Naive B cell (primary cell): Measurements from ENCODE around the gene BCL11B. TPM values are rescaled to one million over a fixed set of nuclear protein-coding genes. Genes with fewer than 3 reads are reported as not detected.
A peak's percentile ranks its signal among the peaks of the same experiment; 100 is the strongest.

Experiments used
- ATAC-seq, 2 donors: fragments of 150-1000 bp; cut with Tn5 transposase; 2 replicates each; pipeline ENCODE4 v1.10.0; 2021; ENCODE audit warnings: low read depth in 2 of 2, mild to moderate bottlenecking in 2 of 2, moderate library complexity in 2 of 2
- DNase-seq: peaks from one replicate; pipeline ENCODE4 v3.0.0; 2022
- H3K27ac Mint-ChIP-seq, 6 donors: one replicate each; pipeline ENCODE4 v1.8.0; 2020 to 2022; ENCODE audit warnings: mild to moderate bottlenecking in 6 of 6, mixed read lengths in 6 of 6, moderate library complexity in 5 of 6, inconsistent platforms in 2 of 6
- H3K27me3 Mint-ChIP-seq, 3 donors: one replicate each; pipeline ENCODE4 v1.8.0; 2021 to 2022; ENCODE audit warnings: mixed read lengths in 3 of 3, mild to moderate bottlenecking in 1 of 3
- H3K36me3 Mint-ChIP-seq, 2 donors: one replicate each; pipeline ENCODE4 v1.8.0; 2020 to 2022; ENCODE audit warnings: mixed read lengths in 2 of 2, inconsistent platforms in 1 of 2, mild to moderate bottlenecking in 1 of 2
- H3K4me1 Mint-ChIP-seq, 3 donors: one replicate each; pipeline ENCODE4 v1.8.0; 2020 to 2022; ENCODE audit warnings: mixed read lengths in 3 of 3, inconsistent platforms in 1 of 3, mild to moderate bottlenecking in 1 of 3, moderate library complexity in 1 of 3
- H3K4me3 Mint-ChIP-seq, 8 donors: one replicate each; pipeline ENCODE4 v1.8.0; 2020 to 2022; ENCODE audit warnings: mild to moderate bottlenecking in 8 of 8, mixed read lengths in 8 of 8, moderate library complexity in 8 of 8, inconsistent platforms in 2 of 8
- H3K9me3 Mint-ChIP-seq, 7 donors: one replicate each; pipeline ENCODE4 v1.8.0; 2020 to 2022; ENCODE audit warnings: mixed read lengths in 7 of 7, mild to moderate bottlenecking in 5 of 7, inconsistent platforms in 2 of 7, moderate library complexity in 1 of 7
- polyA plus RNA-seq, 6 donors: library from polyadenylated mRNA; unstranded; fragments of 300-500 nt; fragmentation: Illumina TruSeq; gene quantifications; one replicate each; pipeline ENCODE4 v1.2.3, GENCODE V29; 2021; ENCODE audit warnings: low read depth in 6 of 6

Gene BCL11B
- polyA plus RNA-seq, 6 donors from 2014 or later = 0.03 to 0.05 TPM; not detected in 4

GRCh38 chr14:99138999-99139865 lies 132.8 kb downstream of the BCL11B start:
- ATAC-seq (no peak), DNase-seq (no peak)
- H3K27ac Mint-ChIP-seq = peak overlapping the region in 1 of 6 donors; percentile 87
- H3K36me3 Mint-ChIP-seq = no peaks in the 10 kb centered on the region
- peaks cover 0 to 7% (median 2%) of the 10 kb centered on the region in 7 donors for H3K9me3 Mint-ChIP-seq
- H3K27me3 Mint-ChIP-seq = no peaks in the 10 kb centered on the region
- H3K4me1 Mint-ChIP-seq = peaks cover 0 to 3% (median 0%) of the 10 kb centered on the region in 3 donors
- H3K4me3 Mint-ChIP-seq = no peak overlapping the region

DNA sequence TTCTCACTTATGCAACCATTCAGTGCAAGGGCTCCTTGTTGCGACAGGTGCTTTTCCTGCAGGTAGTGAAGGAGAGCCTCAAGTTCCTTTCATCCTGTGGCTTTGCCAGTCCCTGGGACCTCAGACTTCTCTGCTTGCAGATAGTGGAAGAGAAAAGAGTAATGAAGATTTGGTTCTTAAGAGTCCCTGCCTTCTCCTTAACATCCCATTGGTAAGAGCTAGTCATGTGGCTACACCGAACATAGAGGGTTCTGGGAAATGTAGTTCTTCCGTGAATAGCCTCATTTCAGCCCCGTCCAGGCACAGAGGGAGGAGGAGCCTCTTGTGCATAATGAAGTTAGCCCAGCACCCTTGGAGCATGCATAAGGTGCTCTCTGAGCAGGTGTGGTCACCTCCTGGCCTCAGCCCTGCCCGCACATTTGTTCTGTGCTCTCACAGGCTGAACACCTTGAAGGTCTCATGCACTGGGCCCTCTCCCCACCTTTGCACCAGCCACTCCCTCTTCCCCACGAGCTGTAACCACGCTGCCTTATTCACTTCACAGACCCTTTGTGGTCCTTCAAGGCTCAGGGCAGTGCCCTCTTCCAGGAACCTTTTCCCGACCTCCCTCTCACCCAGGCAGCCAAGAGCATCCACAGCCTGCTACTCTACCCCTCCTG lies 134.0 kb downstream of the BCL11B start:
- ATAC-seq = no peak
- Mint-ChIP-seq H3K36me3 (no peaks in the 10 kb centered on the region), H3K27me3 (no peaks in the 10 kb centered on the region), H3K4me3 (no peak overlapping the region), H3K9me3 (peaks cover 0 to 4% (median 2%) of the 10 kb centered on the region in 7 donors), H3K4me1 (peaks cover 0 to 3% (median 0%) of the 10 kb centered on the region in 3 donors), H3K27ac (no peak overlapping the region)
- no peak for DNase-seq

DNA sequence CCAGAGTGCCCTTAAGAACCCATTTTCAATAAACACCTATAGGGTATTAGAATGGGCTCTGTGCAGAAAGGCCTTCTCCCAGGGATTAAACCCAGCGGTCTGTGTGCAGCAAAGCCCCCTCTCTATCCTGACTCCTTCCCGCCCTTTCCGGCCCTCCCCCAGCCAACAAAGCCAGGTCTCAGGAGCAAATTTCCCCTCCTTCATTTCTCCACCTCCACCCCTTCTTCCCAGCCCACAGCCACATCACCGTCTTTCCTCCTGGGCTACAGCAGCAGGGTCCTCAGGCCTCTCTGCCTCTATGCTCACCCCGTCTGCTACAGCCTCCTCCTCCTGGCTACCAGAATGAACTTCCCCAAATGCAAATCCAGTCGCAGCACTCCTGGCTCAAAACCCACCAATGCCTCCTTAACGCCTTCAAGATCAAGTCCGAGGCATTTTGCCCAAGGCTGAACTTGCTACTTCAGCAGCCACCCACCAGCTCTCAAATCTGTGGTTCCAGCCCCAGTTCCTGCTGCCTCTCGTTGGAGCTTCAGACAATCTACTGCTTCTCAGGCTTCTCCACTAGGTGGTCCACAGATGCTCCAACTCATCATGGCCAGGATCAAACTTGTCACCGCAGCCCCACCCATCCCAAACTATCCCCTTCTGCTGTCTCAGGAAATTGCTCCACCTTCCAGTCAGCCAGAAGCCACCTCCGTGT lies 134.8 kb downstream of the BCL11B start:
- no peaks in the 10 kb centered on the region for H3K36me3 Mint-ChIP-seq

GRCh38 chr14:99136401-99136800 lies 135.6 kb downstream of the BCL11B start:
- H3K9me3 Mint-ChIP-seq = peaks cover 0 to 4% (median 2%) of the 10 kb centered on the region in 7 donors
- peaks cover 0 to 3% (median 0%) of the 10 kb centered on the region in 3 donors for H3K4me1 Mint-ChIP-seq
- H3K27ac Mint-ChIP-seq = peak overlapping the region in 1 of 6 donors; percentile 62
- no peak overlapping the region for H3K4me3 Mint-ChIP-seq
- no peaks in the 10 kb centered on the region for H3K36me3 Mint-ChIP-seq
- no peak for ATAC-seq
- no peak for DNase-seq
- no peaks in the 10 kb centered on the region for H3K27me3 Mint-ChIP-seq

More for the DNA sequence above, 134.8 kb downstream of the BCL11B start:
- Mint-ChIP-seq H3K27ac (peak overlapping the region in 1 of 6 donors; percentile 62), H3K9me3 (peaks cover 0 to 4% (median 2%) of the 10 kb centered on the region in 7 donors), H3K4me1 (peaks cover 0 to 3% (median 0%) of the 10 kb centered on the region in 3 donors), H3K27me3 (no peaks in the 10 kb centered on the region), H3K4me3 (no peak overlapping the region)
- no peak for ATAC-seq
- no peak for DNase-seq

DNA sequence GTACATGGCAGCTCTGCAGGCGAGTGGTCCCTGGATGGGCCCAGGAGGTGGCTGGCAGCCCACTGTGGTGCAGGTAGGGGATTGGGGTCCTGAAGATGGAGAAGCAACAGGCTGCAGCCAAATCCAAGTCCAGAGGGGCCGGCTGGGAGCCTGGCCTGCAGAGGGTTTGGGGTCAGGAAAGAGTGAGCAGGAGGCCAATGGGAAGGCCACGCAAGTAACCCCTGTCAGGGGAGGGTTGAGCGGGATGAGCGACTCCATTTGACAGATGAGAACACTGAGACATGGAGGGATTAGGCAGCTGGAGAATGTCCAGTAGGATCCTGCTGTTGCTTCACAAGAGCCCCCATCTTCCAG lies 136.0 kb downstream of the BCL11B start:
- Mint-ChIP-seq H3K36me3 (no peaks in the 10 kb centered on the region), H3K4me3 (no peak overlapping the region), H3K9me3 (peaks cover 0 to 4% (median under 1%) of the 10 kb centered on the region in 7 donors), H3K4me1 (peaks cover 0 to 3% (median 0%) of the 10 kb centered on the region in 3 donors), H3K27ac (no peak overlapping the region), H3K27me3 (no peaks in the 10 kb centered on the region)
- ATAC-seq = no peak
- DNase-seq = no peak

DNA sequence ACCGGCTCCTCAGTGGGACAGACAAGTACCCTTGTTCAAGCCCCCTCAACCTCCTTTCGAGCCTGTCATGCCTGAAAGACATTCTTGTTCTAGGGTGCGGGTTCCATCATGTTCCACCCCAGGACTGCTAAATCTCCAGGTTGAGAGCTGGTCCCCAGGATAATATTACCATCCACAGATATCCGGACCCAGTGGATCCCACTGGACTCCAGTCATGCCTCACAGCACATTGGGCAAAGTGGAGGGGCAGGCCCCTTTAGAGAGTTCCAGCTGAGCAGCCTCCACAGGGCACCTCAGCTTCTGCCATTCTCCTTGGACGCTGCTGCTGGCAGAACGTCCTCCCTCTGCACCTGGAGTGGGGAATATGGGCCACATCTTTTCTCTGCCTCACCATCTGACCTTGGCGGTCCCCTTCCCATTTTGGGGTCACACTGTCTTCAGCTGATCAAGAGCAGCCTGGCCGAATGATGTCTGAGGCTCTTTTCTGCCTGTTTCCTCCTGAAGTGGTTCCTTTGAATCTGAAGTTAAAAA lies 137.4 kb downstream of the BCL11B start:
- no peaks in the 10 kb centered on the region for H3K36me3 Mint-ChIP-seq
- no peak overlapping the region for H3K27ac Mint-ChIP-seq
- H3K4me1 Mint-ChIP-seq = peaks cover 0 to 3% (median 0%) of the 10 kb centered on the region in 3 donors
- H3K4me3 Mint-ChIP-seq = no peak overlapping the region
- peaks cover 0 to 4% (median 0%) of the 10 kb centered on the region in 7 donors for H3K9me3 Mint-ChIP-seq
- no peak for ATAC-seq
- H3K27me3 Mint-ChIP-seq = no peaks in the 10 kb centered on the region
- DNase-seq = no peak

GRCh38 chr14:99133636-99134515 lies 138.1 kb downstream of the BCL11B start:
- DNase-seq = no peak
- Mint-ChIP-seq H3K9me3 (peaks cover 0 to 4% (median 0%) of the 10 kb centered on the region in 7 donors), H3K27ac (no peak overlapping the region)

GRCh38 chr14:99132821-99133635 lies 139.0 kb downstream of the BCL11B start:
- Mint-ChIP-seq H3K4me1 (peaks cover 0 to 3% (median 0%) of the 10 kb centered on the region in 3 donors), H3K9me3 (peaks cover 0 to 4% (median 0%) of the 10 kb centered on the region in 7 donors), H3K27me3 (no peaks in the 10 kb centered on the region), H3K27ac (peak overlapping the region in 1 of 6 donors; percentile 57), H3K4me3 (no peak overlapping the region), H3K36me3 (no peaks in the 10 kb centered on the region)
- ATAC-seq (no peak), DNase-seq (no peak)

More at GRCh38 chr14:99133636-99134515, 138.1 kb downstream of the BCL11B start:
- H3K4me1 Mint-ChIP-seq = peaks cover 0 to 3% (median 0%) of the 10 kb centered on the region in 3 donors
- H3K27me3 Mint-ChIP-seq = no peaks in the 10 kb centered on the region
- no peak for ATAC-seq
- no peaks in the 10 kb centered on the region for H3K36me3 Mint-ChIP-seq
- no peak overlapping the region for H3K4me3 Mint-ChIP-seq

- H3K4me3 Mint-ChIP-seq = no peak overlapping the region
- no peaks in the 10 kb centered on the region for H3K4me1 Mint-ChIP-seq
- ATAC-seq (no peak), DNase-seq (no peak)
- no peaks in the 10 kb centered on the region for H3K27me3 Mint-ChIP-seq
- peaks cover 0 to 4% (median 0%) of the 10 kb centered on the region in 7 donors for H3K9me3 Mint-ChIP-seq
- H3K27ac Mint-ChIP-seq = no peak overlapping the region
- no peaks in the 10 kb centered on the region for H3K36me3 Mint-ChIP-seq
Measured at GRCh38 chr14:99131632-99132271, 140.2 kb downstream of the BCL11B start.

GRCh38 chr14:99129998-99130397 lies 142.0 kb downstream of the BCL11B start:
- no peaks in the 10 kb centered on the region for H3K4me1 Mint-ChIP-seq
- DNase-seq = no peak
- peak overlapping the region in 1 of 6 donors; percentile 22 for H3K27ac Mint-ChIP-seq
- no peaks in the 10 kb centered on the region for H3K36me3 Mint-ChIP-seq
- H3K4me3 Mint-ChIP-seq = peak overlapping the region in 1 of 8 donors; percentile 43
- ATAC-seq = no peak
- H3K9me3 Mint-ChIP-seq = peaks cover 0 to 4% (median 0%) of the 10 kb centered on the region in 7 donors
- H3K27me3 Mint-ChIP-seq = peaks cover 0 to 4% (median 0%) of the 10 kb centered on the region in 3 donors

DNA sequence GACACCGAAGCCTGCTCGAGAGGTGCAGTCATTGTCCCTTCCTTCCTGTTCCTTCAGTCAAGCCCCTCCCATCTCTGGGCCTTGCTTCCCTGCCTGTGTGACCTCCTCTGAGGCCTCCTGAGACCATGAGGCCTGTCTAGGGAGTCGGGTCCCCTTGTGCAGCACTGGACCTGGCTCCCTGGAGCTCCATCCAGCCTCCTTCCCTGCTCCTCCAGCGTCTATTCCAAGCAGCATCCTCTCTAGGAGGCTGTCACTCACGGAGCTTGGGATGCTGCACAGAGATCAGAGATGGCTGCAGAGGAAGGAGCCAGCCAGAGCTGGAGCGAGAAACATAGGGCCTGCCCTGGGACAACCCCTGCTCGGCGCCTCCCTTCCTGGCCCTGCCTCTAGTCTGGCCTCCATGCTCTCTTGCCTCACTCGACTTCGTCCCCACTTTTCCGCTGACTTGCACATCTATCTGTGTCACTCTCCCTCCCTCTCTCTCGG lies 142.7 kb downstream of the BCL11B start:
- no peak for ATAC-seq
- H3K9me3 Mint-ChIP-seq = peaks cover 0 to 4% (median 0%) of the 10 kb centered on the region in 7 donors
- peaks cover 0 to 4% (median 0%) of the 10 kb centered on the region in 3 donors for H3K27me3 Mint-ChIP-seq

More for the DNA sequence above, 142.7 kb downstream of the BCL11B start:
- Mint-ChIP-seq H3K4me1 (no peaks in the 10 kb centered on the region), H3K36me3 (no peaks in the 10 kb centered on the region), H3K4me3 (no peak overlapping the region), H3K27ac (no peak overlapping the region)
- no peak for DNase-seq
